ENCODE data around the gene TEN1.

DNA sequence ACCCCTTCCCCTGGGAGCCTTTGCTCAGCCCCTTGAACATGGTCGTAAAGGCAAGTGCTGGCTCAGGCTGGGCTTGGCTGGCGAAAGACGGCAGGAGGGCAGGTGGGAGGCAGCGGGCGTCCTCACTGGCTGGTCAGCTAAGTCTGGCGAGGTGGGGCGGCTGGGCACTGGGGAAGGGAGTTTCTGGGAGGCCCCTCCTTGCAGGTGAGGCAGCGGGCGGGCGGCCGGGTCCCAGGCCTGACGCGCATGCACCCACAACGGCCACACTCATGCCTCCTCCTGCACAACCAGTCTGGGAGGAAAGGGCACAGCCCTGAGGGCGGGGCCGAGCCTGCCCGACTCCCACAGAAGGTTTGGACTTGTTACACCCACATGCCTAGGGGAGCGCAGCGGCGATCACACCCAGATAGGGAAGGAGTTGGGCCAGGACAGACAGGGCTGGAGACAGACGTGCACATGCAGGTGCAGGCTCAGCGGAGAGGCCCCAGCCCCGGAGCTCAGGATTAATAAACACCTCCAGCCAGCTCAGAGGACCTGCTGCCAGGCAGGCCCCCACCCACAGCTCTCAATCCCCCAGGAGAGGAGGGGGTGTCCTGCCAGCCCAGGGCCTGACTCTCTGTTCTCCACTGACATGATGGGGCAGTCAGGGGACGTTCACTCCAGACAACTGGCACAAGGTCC, 48.3 kb downstream of the TEN1 start, which contains the start of gene EVPL:
- TF ChIP-seq POLR2A (IDR thresholded peaks at IDR 0.05), result peak in 3 of 4 donors; percentile 27 to 68 (median 49)
- TF ChIP-seq CTCF (IDR thresholded peaks at IDR 0.05), result peak in 1 of 6 experiments; percentile 2

Data from esophagus squamous epithelium (tissue), 4 donors.